HCT116 (cell line): ENCODE results near the gene DAPK1. TPM values are rescaled to one million over a fixed set of nuclear protein-coding genes. Genes with fewer than 3 reads are reported as not detected.

Experiments
- ATAC-seq: fragments of 200-7000 bp; cut with Tn5 transposase; 2 replicates; pipeline ENCODE4 v1.9.1; 2020; ENCODE audit warnings: mild to moderate bottlenecking, moderate library complexity
- BruUV-seq: library from RNA; stranded (reverse); fragments of 400-500 nt; replicated peaks from 2 replicates; lab custom pipeline; 2021; lab: Mats Ljungman, UMichigan
- CTCF ChIA-PET: fragments of 300-600 bp; sonication (Branson Sonifier 250); formaldehyde crosslinking; loops from one replicate; lab custom pipeline; 2021; ENCODE audit warnings: antibody characterized with exemption; lab: Charles Lee
- POLR2A ChIA-PET: fragments of 300-600, 350-600 bp; sonication (Branson Sonifier 250); formaldehyde crosslinking; loops from one replicate; lab custom pipeline; 2021; ENCODE audit warnings: antibody characterized with exemption; lab: Charles Lee
- RAD21 ChIA-PET, 2 experiments: fragments of 300-600 bp; sonication (Branson Sonifier 250); formaldehyde crosslinking; loops; one replicate each; lab custom pipeline; 2023; ENCODE audit warnings: low total read pairs in 2 of 2; ENCODE audit not compliant: uncharacterized antibody in 2 of 2, unreplicated experiment in 2 of 2, low non-redundant PET in 1 of 2; lab: Charles Lee
- DNase-seq: peaks from one replicate; pipeline ENCODE4 v3.0.0-alpha.2; 2010; ENCODE audit warnings: low read depth, low spot score
- H2AFZ ChIP-seq: fragments of 200-600 bp; shearing (Covaris generic), sonication (generic); 2 replicates; pipeline ENCODE4 v1.6.1; 2017; ENCODE audit warnings: low read depth, mixed run types, mixed read lengths, antibody characterized with exemption, low read length; ENCODE audit not compliant: poor library complexity, severe bottlenecking
- H3K27ac ChIP-seq: 2 replicates; pipeline ENCODE4 v1.5.1; 2012; ENCODE audit warnings: low read depth, low read length
- H3K27me3 ChIP-seq: fragments of 200-600 bp; sonication (generic); 2 replicates; pipeline ENCODE4 v1.6.1; 2016; ENCODE audit warnings: mixed run types, low read length, mixed read lengths; ENCODE audit not compliant: insufficient read depth
- H3K36me3 ChIP-seq, 2 experiments: fragments of 200-500 bp in 1 of 2; fragments of 200-600 bp in 1 of 2; sonication (Bioruptor generic) in 1 of 2; sonication (generic) in 1 of 2; 2 replicates each; pipeline versions ENCODE4 v1.5.1 to v1.6.1; 2014 to 2016; ENCODE audit warnings: low read length in 2 of 2, inconsistent platforms in 1 of 2, mixed read lengths in 1 of 2, mixed run types in 1 of 2; ENCODE audit not compliant: insufficient read depth in 2 of 2, control insufficient read depth in 1 of 2
- H3K4me1 ChIP-seq, 2 experiments: fragments of 200-600 bp in 1 of 2; sonication (generic) in 1 of 2; 2 replicates each; pipeline versions ENCODE4 v1.5.1 to v1.6.1; 2012 to 2017; ENCODE audit warnings: low read length in 2 of 2, inconsistent platforms in 1 of 2, mild to moderate bottlenecking in 1 of 2, mixed read lengths in 1 of 2, mixed run types in 1 of 2, moderate library complexity in 1 of 2; ENCODE audit not compliant: insufficient read depth in 2 of 2, control insufficient read depth in 1 of 2
- H3K4me2 ChIP-seq: fragments of 200-600 bp; sonication (generic); 2 replicates; pipeline ENCODE4 v1.6.1; 2017; ENCODE audit warnings: mixed run types, low read length, mixed read lengths
- H3K4me3 ChIP-seq, 2 experiments: fragments of 200-600 bp in 1 of 2; sonication (generic) in 1 of 2; replicated peaks in 1 of 2; 2 replicates each; pipeline ENCODE4 v1.5.1; 2011 to 2016; ENCODE audit warnings: low read length in 2 of 2, control low read depth in 1 of 2, low read depth in 1 of 2, mild to moderate bottlenecking in 1 of 2, mixed read lengths in 1 of 2, mixed run types in 1 of 2
- H3K79me2 ChIP-seq: fragments of 200-600 bp; sonication (generic); 2 replicates; pipeline ENCODE4 v1.6.1; 2017; ENCODE audit warnings: mild to moderate bottlenecking, mixed run types, low read length, moderate library complexity, mixed read lengths; ENCODE audit not compliant: insufficient read depth
- H3K9ac ChIP-seq: fragments of 200-600 bp; sonication (generic); 2 replicates; pipeline ENCODE4 v1.6.1; 2016; ENCODE audit warnings: low read length, mixed read lengths
- H3K9me2 ChIP-seq: fragments of 200-600 bp; sonication (generic), shearing (Covaris generic); 2 replicates; pipeline ENCODE4 v1.6.1; 2017; ENCODE audit warnings: mixed run types, mild to moderate bottlenecking, moderate library complexity; ENCODE audit not compliant: insufficient read depth
- H3K9me3 ChIP-seq, 2 experiments: fragments of 200-500 bp in 1 of 2; fragments of 200-600 bp in 1 of 2; sonication (Bioruptor generic) in 1 of 2; sonication (generic) in 1 of 2; 2 replicates each; pipeline ENCODE4 v1.6.1; 2014 to 2017; ENCODE audit warnings: low read length in 2 of 2, mixed read lengths in 2 of 2, inconsistent platforms in 1 of 2, low read depth in 1 of 2, mild to moderate bottlenecking in 1 of 2, mixed run types in 1 of 2, moderate library complexity in 1 of 2; ENCODE audit not compliant: control insufficient read depth in 1 of 2, insufficient read depth in 1 of 2
- H4K20me1 ChIP-seq: fragments of 200-600 bp; sonication (generic), shearing (Covaris generic); 2 replicates; pipeline ENCODE4 v1.6.1; 2017; ENCODE audit warnings: mixed run types, mild to moderate bottlenecking, moderate library complexity; ENCODE audit not compliant: insufficient read depth
- CEBPB ChIP-seq: IDR thresholded peaks from 2 replicates; pipeline ENCODE4 v1.6.1; 2012; ENCODE audit warnings: low read depth
- ELF1 ChIP-seq: IDR thresholded peaks from 2 replicates; pipeline ENCODE4 v1.6.1; 2012; ENCODE audit warnings: low read depth, borderline replicate concordance
- EZH2 ChIP-seq: fragments of 200-600 bp; sonication (generic); IDR thresholded peaks from 2 replicates; pipeline ENCODE4 v1.6.1; 2017; ENCODE audit warnings: antibody characterized with exemption, mixed run types
- FOSL1 ChIP-seq: IDR thresholded peaks from 2 replicates; pipeline ENCODE4 v1.6.1; 2012; ENCODE audit warnings: low read depth
- SIN3A ChIP-seq: IDR thresholded peaks from 2 replicates; pipeline ENCODE4 v1.6.1; 2012; ENCODE audit warnings: low read depth
- SP1 ChIP-seq: IDR thresholded peaks from 2 replicates; pipeline ENCODE4 v1.6.1; 2012; ENCODE audit warnings: low read depth
- SRF ChIP-seq: IDR thresholded peaks from 2 replicates; pipeline ENCODE4 v1.6.1; 2012; ENCODE audit warnings: low read depth
- TCF7L2 ChIP-seq: IDR thresholded peaks from 2 replicates; pipeline ENCODE4 v1.7.0; 2011; ENCODE audit warnings: borderline replicate concordance, inconsistent platforms; ENCODE audit not compliant: insufficient read depth, insufficient read length; ENCODE audit errors: extremely low read depth
- ZFX ChIP-seq: fragments of 450-650 bp; IDR thresholded peaks from 2 replicates; pipeline ENCODE4 v1.6.1; 2017
- ZNF274 ChIP-seq: fragments of 200-500 bp; sonication (Bioruptor generic); IDR thresholded peaks from 2 replicates; pipeline ENCODE4 v1.6.1; 2014; ENCODE audit warnings: mild to moderate bottlenecking, low read depth, low read length, inconsistent platforms
- intact Hi-C: fragments of 100-400 bp; cut with micrococcal nuclease; formaldehyde crosslinking; loops from 2 replicates; pipeline ENCODE4 v1.10.0; 2022
- total RNA-seq: library from RNA; stranded (reverse); gene quantifications from one replicate; pipeline ENCODE4 v1.2.1, GENCODE V29; 2021; ENCODE audit not compliant: unreplicated experiment
- TF ChIP-seq, protein P1 (sequence below): IDR thresholded peaks from 2 replicates; pipeline ENCODE4 v1.6.1; 2012; ENCODE audit warnings: low read depth

DAPK1 gene
- total RNA-seq, 1 experiment from 2014 or later: 5.6 TPM

GRCh38 chr9:87619346-87619745, 121.7 kb downstream of the DAPK1 start:
- no peaks in the 10 kb centered on the region for H3K36me3 ChIP-seq
- ChIA-PET POLR2A (no interaction called here), CTCF (no interaction called here), RAD21 (no interaction called here)
- no peak overlapping the region for H3K4me2 ChIP-seq
- no TSS peak for BruUV-seq
- H3K9me2 ChIP-seq: no peaks in the 10 kb centered on the region
- H2AFZ ChIP-seq: no peak overlapping the region
- no peak overlapping the region for H3K9ac ChIP-seq
- intact Hi-C loops: no loop called here
- H3K9me3 ChIP-seq: no peaks in the 10 kb centered on the region
- no peaks in the 10 kb centered on the region for H3K79me2 ChIP-seq
- H3K27me3 ChIP-seq: no peaks in the 10 kb centered on the region
- H3K4me3 ChIP-seq: no peak overlapping the region
- H3K27ac ChIP-seq: no peak overlapping the region
- H4K20me1 ChIP-seq: no peaks in the 10 kb centered on the region
- H3K4me1 ChIP-seq: peaks cover 0 to 14% of the 10 kb centered on the region in 2 experiments; a peak in 2 of 4 replicates
- DNase-seq (no peak), ATAC-seq (no peak)
- TF ChIP-seq FOSL1 (no peak), EZH2 (no peak), TCF7L2 (no peak), SRF (no peak), ZNF274 (no peak), SIN3A (no peak), SP1 (no peak), ZFX (no peak), CEBPB (no peak), ELF1 (no peak)
- TF ChIP-seq, protein P1, sequence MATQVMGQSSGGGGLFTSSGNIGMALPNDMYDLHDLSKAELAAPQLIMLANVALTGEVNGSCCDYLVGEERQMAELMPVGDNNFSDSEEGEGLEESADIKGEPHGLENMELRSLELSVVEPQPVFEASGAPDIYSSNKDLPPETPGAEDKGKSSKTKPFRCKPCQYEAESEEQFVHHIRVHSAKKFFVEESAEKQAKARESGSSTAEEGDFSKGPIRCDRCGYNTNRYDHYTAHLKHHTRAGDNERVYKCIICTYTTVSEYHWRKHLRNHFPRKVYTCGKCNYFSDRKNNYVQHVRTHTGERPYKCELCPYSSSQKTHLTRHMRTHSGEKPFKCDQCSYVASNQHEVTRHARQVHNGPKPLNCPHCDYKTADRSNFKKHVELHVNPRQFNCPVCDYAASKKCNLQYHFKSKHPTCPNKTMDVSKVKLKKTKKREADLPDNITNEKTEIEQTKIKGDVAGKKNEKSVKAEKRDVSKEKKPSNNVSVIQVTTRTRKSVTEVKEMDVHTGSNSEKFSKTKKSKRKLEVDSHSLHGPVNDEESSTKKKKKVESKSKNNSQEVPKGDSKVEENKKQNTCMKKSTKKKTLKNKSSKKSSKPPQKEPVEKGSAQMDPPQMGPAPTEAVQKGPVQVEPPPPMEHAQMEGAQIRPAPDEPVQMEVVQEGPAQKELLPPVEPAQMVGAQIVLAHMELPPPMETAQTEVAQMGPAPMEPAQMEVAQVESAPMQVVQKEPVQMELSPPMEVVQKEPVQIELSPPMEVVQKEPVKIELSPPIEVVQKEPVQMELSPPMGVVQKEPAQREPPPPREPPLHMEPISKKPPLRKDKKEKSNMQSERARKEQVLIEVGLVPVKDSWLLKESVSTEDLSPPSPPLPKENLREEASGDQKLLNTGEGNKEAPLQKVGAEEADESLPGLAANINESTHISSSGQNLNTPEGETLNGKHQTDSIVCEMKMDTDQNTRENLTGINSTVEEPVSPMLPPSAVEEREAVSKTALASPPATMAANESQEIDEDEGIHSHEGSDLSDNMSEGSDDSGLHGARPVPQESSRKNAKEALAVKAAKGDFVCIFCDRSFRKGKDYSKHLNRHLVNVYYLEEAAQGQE: no peak
